K562 (cell line): Measurements from ENCODE around the gene ERLEC1. TPM values are rescaled to one million over a fixed set of nuclear protein-coding genes. Genes with fewer than 3 reads are reported as not detected.
A peak's percentile ranks its signal among the peaks of the same experiment; 100 is the strongest.

ENCODE experiments used
- CSDE1 ChIP-seq, 2 experiments: fragments of 450-650 bp; IDR thresholded peaks; 2 replicates each; pipeline ENCODE4 v1.6.1; 2016; ENCODE audit warnings: mild to moderate bottlenecking in 1 of 2
- EZH2 ChIP-seq: IDR thresholded peaks from 2 replicates; pipeline ENCODE4 v1.6.1; 2012; ENCODE audit warnings: low read depth, mild to moderate bottlenecking, inconsistent platforms, low read length, borderline replicate concordance
- ILK ChIP-seq: fragments of 450-650 bp; IDR thresholded peaks from 2 replicates; pipeline ENCODE4 v1.6.1; 2016; ENCODE audit warnings: missing genetic modification characterization, low read depth, mild to moderate bottlenecking, missing compliant biosample characterization, moderate library complexity, borderline replicate concordance
- MYBL2 ChIP-seq, 2 experiments: fragments of 450-650 bp in 1 of 2; sonication (generic) in 1 of 2; formaldehyde crosslinking in 1 of 2; IDR thresholded peaks; 2 replicates each; pipeline versions ENCODE4 v1.6.1 to v1.8.1; 2017 to 2022; ENCODE audit warnings: borderline replicate concordance in 1 of 2, inconsistent platforms in 1 of 2, low read depth in 1 of 2, mild to moderate bottlenecking in 1 of 2, missing genetic modification reagents in 1 of 2, moderate library complexity in 1 of 2
- PHTF2 ChIP-seq: fragments of 250-450 bp; sonication (Bioruptor Pico); IDR thresholded peaks from 2 replicates; pipeline ENCODE4 v1.5.0; 2021; ENCODE audit warnings: mild to moderate bottlenecking
- POLR2B ChIP-seq: fragments of 450-650 bp; IDR thresholded peaks from 2 replicates; pipeline ENCODE4 v1.6.1; 2018; ENCODE audit warnings: low read depth; ENCODE audit not compliant: partially characterized antibody
- RBM22 ChIP-seq: fragments of 200-400 bp; formaldehyde crosslinking; IDR thresholded peaks from 2 replicates; pipeline ENCODE4 v1.6.1; 2018; ENCODE audit warnings: low read length, low read depth; ENCODE audit not compliant: poor library complexity, severe bottlenecking
- SMC3 ChIP-seq: conservative IDR thresholded peaks from 2 replicates; pipeline ENCODE4 v1.6.1; 2011; ENCODE audit warnings: low read depth, low read length, improper control_type of control experiment; ENCODE audit not compliant: insufficient read depth
- SREBF1 ChIP-seq: fragments of 150-350 bp; IDR thresholded peaks from 2 replicates; pipeline ENCODE4 v1.6.1; 2014; ENCODE audit warnings: antibody characterized with exemption, low read depth, low read length, borderline replicate concordance
- TSC22D4 ChIP-seq: fragments of 450-650 bp; IDR thresholded peaks from 2 replicates; pipeline ENCODE4 v1.6.1; 2016; ENCODE audit warnings: missing genetic modification characterization, missing biosample characterization, control low read depth
- ZNF282 ChIP-seq: sonication (generic); formaldehyde crosslinking; IDR thresholded peaks from 2 replicates; pipeline ENCODE4 v1.8.1; 2023; ENCODE audit warnings: missing genetic modification reagents
- ZNF561 ChIP-seq: fragments of 450-650 bp; formaldehyde crosslinking; conservative IDR thresholded peaks from 2 replicates; pipeline ENCODE4 v1.4.0; 2020; ENCODE audit warnings: mild to moderate bottlenecking, moderate library complexity
- ZSCAN32 ChIP-seq: fragments of 450-650 bp; formaldehyde crosslinking; IDR thresholded peaks from 2 replicates; pipeline ENCODE4 v1.4.0; 2020; ENCODE audit warnings: mild to moderate bottlenecking, moderate library complexity
- polyA plus RNA-seq, 8 experiments: library from polyadenylated mRNA; depleted of rRNA in 4 of 8; stranded (reverse) in 5 of 8; unstranded in 3 of 8; fragments of >200 nt; fragmentation: Nextera tagmentation in 2 of 8; fragmentation: Illumina TruSeq in 1 of 8; extraction: Ambion mirVana in 2 of 8; extraction: Trizol in 1 of 8; gene quantifications; 2 replicates each; pipeline versions ENCODE4 v1.2.1 to v1.2.3, GENCODE V29; 2011 to 2014; ENCODE audit warnings: inconsistent platforms in 1 of 8, missing spikeins in 1 of 8
- total RNA-seq, 7 experiments: library from RNA; depleted of rRNA in 6 of 7; stranded (reverse); fragments of >200 nt in 6 of 7; fragmentation: Illumina TruSeq in 2 of 7; extraction: Trizol in 2 of 7; gene quantifications; 2 replicates each; pipeline versions ENCODE4 v1.2.1 to v1.2.3, GENCODE V29; 2011 to 2021; ENCODE audit warnings: low replicate concordance in 1 of 7
- TF ChIP-seq, protein P1 (sequence below): sonication (generic); formaldehyde crosslinking; IDR thresholded peaks from 2 replicates; pipeline ENCODE4 v1.8.0; 2022; ENCODE audit warnings: mild to moderate bottlenecking, missing genetic modification reagents
- TF ChIP-seq, protein P2 (sequence below): IDR thresholded peaks from 2 replicates; pipeline ENCODE4 v1.6.1; 2016; ENCODE audit warnings: missing genetic modification characterization, missing compliant biosample characterization
- TF ChIP-seq, protein P3 (sequence below): sonication (generic); formaldehyde crosslinking; IDR thresholded peaks from 2 replicates; pipeline ENCODE4 v1.8.0; 2023; ENCODE audit warnings: mild to moderate bottlenecking, missing genetic modification reagents

ERLEC1 gene
- total and polyA plus RNA-seq, 9 of the 15 experiments (the other 6 are each of a cell fraction or from before 2014, with no cell fraction given) = 12.0 to 41.6 (median 30.6) TPM

DNA sequence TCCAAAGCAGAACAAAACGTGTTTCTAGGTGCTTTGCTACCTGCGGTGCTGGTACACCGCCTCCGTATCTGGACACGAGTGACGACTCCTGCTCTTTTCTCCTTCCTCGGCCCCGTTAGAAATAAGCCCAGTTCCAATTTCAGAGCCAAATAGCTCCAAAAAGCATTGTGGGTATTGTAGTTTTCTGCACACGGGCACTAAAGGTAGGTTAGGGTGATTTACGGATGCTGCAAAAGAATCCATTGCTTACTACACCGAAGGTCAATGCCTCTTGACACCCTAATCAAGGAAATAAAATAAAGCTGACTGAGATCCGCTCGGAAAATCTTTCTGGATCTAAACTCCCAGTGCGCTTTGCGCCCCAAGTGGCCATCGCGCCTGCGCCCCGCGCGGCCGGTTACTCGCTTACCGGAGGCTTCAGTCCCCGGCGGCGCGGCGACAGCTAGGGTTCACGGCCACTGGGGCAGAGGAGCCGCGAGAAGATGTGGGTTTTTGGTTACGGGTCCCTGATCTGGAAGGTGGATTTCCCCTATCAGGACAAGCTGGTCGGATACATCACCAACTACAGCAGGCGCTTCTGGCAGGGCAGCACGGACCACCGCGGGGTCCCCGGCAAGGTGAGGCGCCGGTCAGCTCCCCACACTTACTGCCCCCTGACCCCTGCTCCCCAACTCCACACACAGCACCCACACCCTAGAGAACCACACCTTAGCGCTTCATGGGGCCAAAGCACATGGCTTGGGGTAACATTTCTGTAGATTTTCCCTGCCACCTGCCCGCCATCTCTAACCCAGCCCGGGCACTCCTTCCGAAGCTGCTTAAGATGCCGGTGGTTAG, 19.2 kb upstream of the ERLEC1 start, which contains the start of gene CHAC2 (continued):
- TF ChIP-seq RBM22 (peak; percentile 41), EZH2 (no peak), PHTF2 (CRISPR knock-in tag) (no peak), CSDE1 (IDR thresholded peaks at IDR 0.05) (no peak), MYBL2 (IDR thresholded peaks at IDR 0.05; ENCODE audit: low read depth) (no peak), MYBL2 (CRISPR knock-in tag; IDR thresholded peaks at IDR 0.05; ENCODE audit: borderline replicate concordance) (no peak), ILK (tag) (no peak), POLR2B (peak; percentile 70), ZSCAN32 (CRISPR knock-in tag) (no peak), TSC22D4 (tag) (no peak), SREBF1 (no peak), SMC3 (no peak), ZNF561 (CRISPR knock-in tag) (no peak), ZNF282 (CRISPR knock-in tag) (no peak)
- TF ChIP-seq, protein P1, sequence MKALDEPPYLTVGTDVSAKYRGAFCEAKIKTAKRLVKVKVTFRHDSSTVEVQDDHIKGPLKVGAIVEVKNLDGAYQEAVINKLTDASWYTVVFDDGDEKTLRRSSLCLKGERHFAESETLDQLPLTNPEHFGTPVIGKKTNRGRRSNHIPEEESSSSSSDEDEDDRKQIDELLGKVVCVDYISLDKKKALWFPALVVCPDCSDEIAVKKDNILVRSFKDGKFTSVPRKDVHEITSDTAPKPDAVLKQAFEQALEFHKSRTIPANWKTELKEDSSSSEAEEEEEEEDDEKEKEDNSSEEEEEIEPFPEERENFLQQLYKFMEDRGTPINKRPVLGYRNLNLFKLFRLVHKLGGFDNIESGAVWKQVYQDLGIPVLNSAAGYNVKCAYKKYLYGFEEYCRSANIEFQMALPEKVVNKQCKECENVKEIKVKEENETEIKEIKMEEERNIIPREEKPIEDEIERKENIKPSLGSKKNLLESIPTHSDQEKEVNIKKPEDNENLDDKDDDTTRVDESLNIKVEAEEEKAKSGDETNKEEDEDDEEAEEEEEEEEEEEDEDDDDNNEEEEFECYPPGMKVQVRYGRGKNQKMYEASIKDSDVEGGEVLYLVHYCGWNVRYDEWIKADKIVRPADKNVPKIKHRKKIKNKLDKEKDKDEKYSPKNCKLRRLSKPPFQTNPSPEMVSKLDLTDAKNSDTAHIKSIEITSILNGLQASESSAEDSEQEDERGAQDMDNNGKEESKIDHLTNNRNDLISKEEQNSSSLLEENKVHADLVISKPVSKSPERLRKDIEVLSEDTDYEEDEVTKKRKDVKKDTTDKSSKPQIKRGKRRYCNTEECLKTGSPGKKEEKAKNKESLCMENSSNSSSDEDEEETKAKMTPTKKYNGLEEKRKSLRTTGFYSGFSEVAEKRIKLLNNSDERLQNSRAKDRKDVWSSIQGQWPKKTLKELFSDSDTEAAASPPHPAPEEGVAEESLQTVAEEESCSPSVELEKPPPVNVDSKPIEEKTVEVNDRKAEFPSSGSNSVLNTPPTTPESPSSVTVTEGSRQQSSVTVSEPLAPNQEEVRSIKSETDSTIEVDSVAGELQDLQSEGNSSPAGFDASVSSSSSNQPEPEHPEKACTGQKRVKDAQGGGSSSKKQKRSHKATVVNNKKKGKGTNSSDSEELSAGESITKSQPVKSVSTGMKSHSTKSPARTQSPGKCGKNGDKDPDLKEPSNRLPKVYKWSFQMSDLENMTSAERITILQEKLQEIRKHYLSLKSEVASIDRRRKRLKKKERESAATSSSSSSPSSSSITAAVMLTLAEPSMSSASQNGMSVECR (CRISPR knock-in tag) = peak; percentile 64; the same call in 1 of the 2 replicates
- TF ChIP-seq, protein P2, sequence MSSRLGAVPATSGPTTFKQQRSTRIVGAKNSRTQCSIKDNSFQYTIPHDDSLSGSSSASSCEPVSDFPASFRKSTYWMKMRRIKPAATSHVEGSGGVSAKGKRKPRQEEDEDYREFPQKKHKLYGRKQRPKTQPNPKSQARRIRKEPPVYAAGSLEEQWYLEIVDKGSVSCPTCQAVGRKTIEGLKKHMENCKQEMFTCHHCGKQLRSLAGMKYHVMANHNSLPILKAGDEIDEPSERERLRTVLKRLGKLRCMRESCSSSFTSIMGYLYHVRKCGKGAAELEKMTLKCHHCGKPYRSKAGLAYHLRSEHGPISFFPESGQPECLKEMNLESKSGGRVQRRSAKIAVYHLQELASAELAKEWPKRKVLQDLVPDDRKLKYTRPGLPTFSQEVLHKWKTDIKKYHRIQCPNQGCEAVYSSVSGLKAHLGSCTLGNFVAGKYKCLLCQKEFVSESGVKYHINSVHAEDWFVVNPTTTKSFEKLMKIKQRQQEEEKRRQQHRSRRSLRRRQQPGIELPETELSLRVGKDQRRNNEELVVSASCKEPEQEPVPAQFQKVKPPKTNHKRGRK = no peak
- TF ChIP-seq, protein P3, sequence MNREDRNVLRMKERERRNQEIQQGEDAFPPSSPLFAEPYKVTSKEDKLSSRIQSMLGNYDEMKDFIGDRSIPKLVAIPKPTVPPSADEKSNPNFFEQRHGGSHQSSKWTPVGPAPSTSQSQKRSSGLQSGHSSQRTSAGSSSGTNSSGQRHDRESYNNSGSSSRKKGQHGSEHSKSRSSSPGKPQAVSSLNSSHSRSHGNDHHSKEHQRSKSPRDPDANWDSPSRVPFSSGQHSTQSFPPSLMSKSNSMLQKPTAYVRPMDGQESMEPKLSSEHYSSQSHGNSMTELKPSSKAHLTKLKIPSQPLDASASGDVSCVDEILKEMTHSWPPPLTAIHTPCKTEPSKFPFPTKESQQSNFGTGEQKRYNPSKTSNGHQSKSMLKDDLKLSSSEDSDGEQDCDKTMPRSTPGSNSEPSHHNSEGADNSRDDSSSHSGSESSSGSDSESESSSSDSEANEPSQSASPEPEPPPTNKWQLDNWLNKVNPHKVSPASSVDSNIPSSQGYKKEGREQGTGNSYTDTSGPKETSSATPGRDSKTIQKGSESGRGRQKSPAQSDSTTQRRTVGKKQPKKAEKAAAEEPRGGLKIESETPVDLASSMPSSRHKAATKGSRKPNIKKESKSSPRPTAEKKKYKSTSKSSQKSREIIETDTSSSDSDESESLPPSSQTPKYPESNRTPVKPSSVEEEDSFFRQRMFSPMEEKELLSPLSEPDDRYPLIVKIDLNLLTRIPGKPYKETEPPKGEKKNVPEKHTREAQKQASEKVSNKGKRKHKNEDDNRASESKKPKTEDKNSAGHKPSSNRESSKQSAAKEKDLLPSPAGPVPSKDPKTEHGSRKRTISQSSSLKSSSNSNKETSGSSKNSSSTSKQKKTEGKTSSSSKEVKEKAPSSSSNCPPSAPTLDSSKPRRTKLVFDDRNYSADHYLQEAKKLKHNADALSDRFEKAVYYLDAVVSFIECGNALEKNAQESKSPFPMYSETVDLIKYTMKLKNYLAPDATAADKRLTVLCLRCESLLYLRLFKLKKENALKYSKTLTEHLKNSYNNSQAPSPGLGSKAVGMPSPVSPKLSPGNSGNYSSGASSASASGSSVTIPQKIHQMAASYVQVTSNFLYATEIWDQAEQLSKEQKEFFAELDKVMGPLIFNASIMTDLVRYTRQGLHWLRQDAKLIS (CRISPR knock-in tag) = no peak
